CD14-positive monocyte (primary cell): Measurements from ENCODE around the gene FBN2. TPM values are rescaled to one million over a fixed set of nuclear protein-coding genes. Genes with fewer than 3 reads are reported as not detected.

Source experiments
- DNase-seq, 3 donors: peaks; one replicate each; pipeline ENCODE4 v3.0.0-alpha.2; 2011 to 2022
- H2AFZ ChIP-seq: 2 replicates; pipeline ENCODE4 v1.6.0; 2012; ENCODE audit warnings: mild to moderate bottlenecking, low read depth, low read length, inconsistent platforms; ENCODE audit not compliant: insufficient read depth, poor library complexity, severe bottlenecking
- H3K27ac ChIP-seq, 2 donors: 1 replicate in 1 of 2; 2 replicates in 1 of 2; pipeline ENCODE4 v1.5.1; 2012 to 2013; ENCODE audit warnings: low read length in 2 of 2, control low read depth in 1 of 2, inconsistent platforms in 1 of 2, low read depth in 1 of 2, mild to moderate bottlenecking in 1 of 2
- H3K27me3 ChIP-seq, 2 donors: one replicate each; pipeline versions ENCODE4 v1.6.0 to v1.6.1; 2011 to 2013; ENCODE audit warnings: low read length in 2 of 2; ENCODE audit not compliant: control insufficient read depth in 2 of 2, insufficient read depth in 2 of 2
- H3K36me3 ChIP-seq, 2 donors: replicated peaks in 1 of 2; 1 replicate in 1 of 2; 2 replicates in 1 of 2; pipeline versions ENCODE4 v1.5.1 to v1.6.1; 2012 to 2013; ENCODE audit warnings: low read length in 2 of 2, control low read depth in 1 of 2, inconsistent platforms in 1 of 2, mild to moderate bottlenecking in 1 of 2; ENCODE audit not compliant: insufficient read depth in 2 of 2, control insufficient read depth in 1 of 2
- H3K4me1 ChIP-seq, 2 donors: 1 replicate in 1 of 2; 2 replicates in 1 of 2; pipeline versions ENCODE4 v1.5.1 to v1.6.1; 2012 to 2013; ENCODE audit warnings: low read length in 2 of 2, control low read depth in 1 of 2, inconsistent platforms in 1 of 2, mild to moderate bottlenecking in 1 of 2, moderate library complexity in 1 of 2; ENCODE audit not compliant: insufficient read depth in 2 of 2, control insufficient read depth in 1 of 2
- H3K4me2 ChIP-seq: replicated peaks from 2 replicates; pipeline ENCODE3; 2012; ENCODE audit warnings: low read length, moderate library complexity, mild to moderate bottlenecking; ENCODE audit not compliant: poor library complexity, severe bottlenecking; ENCODE audit errors: extremely low read depth
- H3K4me3 ChIP-seq, 3 experiments: fragments of 200-600 bp in 1 of 3; sonication (generic) in 1 of 3; replicated peaks in 1 of 3; 1 replicate in 2 of 3; 2 replicates in 1 of 3; pipeline ENCODE4 v1.5.1; 2011 to 2013; ENCODE audit warnings: low read length in 3 of 3, mild to moderate bottlenecking in 3 of 3, control low read depth in 2 of 3, low read depth in 2 of 3, inconsistent platforms in 1 of 3, moderate library complexity in 1 of 3
- H3K79me2 ChIP-seq: 2 replicates; pipeline ENCODE4 v1.6.0; 2012; ENCODE audit warnings: mild to moderate bottlenecking, control low read depth, inconsistent platforms, low read length, moderate library complexity; ENCODE audit not compliant: insufficient read depth
- H3K9ac ChIP-seq: 2 replicates; pipeline ENCODE4 v1.6.0; 2017; ENCODE audit warnings: low read length, mild to moderate bottlenecking; ENCODE audit not compliant: insufficient read depth, poor library complexity, severe bottlenecking
- H3K9me3 ChIP-seq, 2 donors: replicated peaks in 1 of 2; 1 replicate in 1 of 2; 2 replicates in 1 of 2; pipeline versions ENCODE4 v1.5.1 to v1.6.1; 2012 to 2013; ENCODE audit warnings: low read length in 2 of 2, control low read depth in 1 of 2; ENCODE audit not compliant: control insufficient read depth in 1 of 2, insufficient read depth in 1 of 2
- H4K20me1 ChIP-seq: 2 replicates; pipeline ENCODE4 v1.6.0; 2012; ENCODE audit warnings: mild to moderate bottlenecking, low read length, control low read depth, moderate library complexity; ENCODE audit not compliant: insufficient read depth
- H3K27ac Mint-ChIP-seq, 7 donors: one replicate each; pipeline ENCODE4 v1.8.0; 2020; ENCODE audit warnings: mild to moderate bottlenecking in 7 of 7, mixed read lengths in 7 of 7, moderate library complexity in 6 of 7, inconsistent platforms in 2 of 7
- H3K27me3 Mint-ChIP-seq, 3 donors: one replicate each; pipeline ENCODE4 v1.8.0; 2021 to 2022; ENCODE audit warnings: low read depth in 3 of 3, mild to moderate bottlenecking in 3 of 3, mixed read lengths in 3 of 3, moderate library complexity in 3 of 3, inconsistent platforms in 1 of 3
- H3K36me3 Mint-ChIP-seq, 2 donors: one replicate each; pipeline ENCODE4 v1.8.0; 2020; ENCODE audit warnings: mixed read lengths in 2 of 2, inconsistent platforms in 1 of 2, mild to moderate bottlenecking in 1 of 2
- H3K4me1 Mint-ChIP-seq: one replicate; pipeline ENCODE4 v1.8.0; 2020; ENCODE audit warnings: mild to moderate bottlenecking, mixed read lengths
- H3K4me3 Mint-ChIP-seq, 2 donors: one replicate each; pipeline ENCODE4 v1.8.0; 2020; ENCODE audit warnings: mild to moderate bottlenecking in 2 of 2, mixed read lengths in 2 of 2, moderate library complexity in 1 of 2
- H3K9me3 Mint-ChIP-seq, 7 donors: one replicate each; pipeline ENCODE4 v1.8.0; 2020 to 2022; ENCODE audit warnings: mixed read lengths in 7 of 7, mild to moderate bottlenecking in 6 of 7, moderate library complexity in 6 of 7, inconsistent platforms in 2 of 7
- CTCF ChIP-seq: fragments of 200-600 bp; IDR thresholded peaks from one replicate; pipeline ENCODE4 v1.8.0; 2022; ENCODE audit warnings: antibody characterized with exemption, mild to moderate bottlenecking
- WGBS: methylation state at CpG from one replicate; pipeline ENCODE4 v1.1.5; 2013; ENCODE audit warnings: missing lambda C conversion rate; ENCODE audit not compliant: insufficient coverage; 5-methylcytosine and 5-hydroxymethylcytosine counted together
- intact Hi-C, 2 donors: fragments of 100-400 bp; cut with micrococcal nuclease; formaldehyde crosslinking; loops; one replicate each; pipeline versions ENCODE4 v1.15.0 to v1.15.1; 2023
- polyA plus RNA-seq, 3 donors: library from polyadenylated mRNA; depleted of rRNA in 1 of 3; unstranded in 2 of 3; stranded (reverse) in 1 of 3; fragments of 300-500 nt in 2 of 3; fragments of >200 nt in 1 of 3; fragmentation: Illumina TruSeq in 2 of 3; gene quantifications; 1 replicate in 2 of 3; 2 replicates in 1 of 3; pipeline ENCODE4 v1.2.3, GENCODE V29; 2012 to 2021

The FBN2 gene
- polyA plus RNA-seq, 3 donors = 0.85 to 19.3 (median 4.2) TPM

- DNase-seq = no peak
- intact Hi-C loops = no loop called here
- H3K36me3 ChIP-seq = peaks cover 13 to 93% of the 10 kb centered on the region in 2 donors
- no peaks in the 10 kb centered on the region for H3K79me2 ChIP-seq
- Mint-ChIP-seq H3K4me1 (no peaks in the 10 kb centered on the region), H3K36me3 (peaks cover 53 to 54% of the 10 kb centered on the region in 2 donors), H3K27me3 (no peaks in the 10 kb centered on the region), H3K4me3 (no peak overlapping the region), H3K27ac (peak overlapping the region in 1 of 7 donors; percentile 77), H3K9me3 (no peaks in the 10 kb centered on the region)
- TF ChIP-seq CTCF = no peak
- H3K27me3 ChIP-seq = no peaks in the 10 kb centered on the region
- no peak overlapping the region for H3K4me3 ChIP-seq
- H3K27ac ChIP-seq = no peak overlapping the region
- H3K9me3 ChIP-seq = no peaks in the 10 kb centered on the region
- no peak overlapping the region for H2AFZ ChIP-seq
- no peak overlapping the region for H3K9ac ChIP-seq
- H3K4me1 ChIP-seq = no peaks in the 10 kb centered on the region
- no peak overlapping the region for H3K4me2 ChIP-seq
- no peaks in the 10 kb centered on the region for H4K20me1 ChIP-seq
- no CpG with 5 or more reads among the region's 5 CpGs for WGBS
These were observed 187.3 kb downstream of the FBN2 start for GRCh38 chr5:128350705-128351104.

- Histone ChIP-seq H4K20me1 (no peaks in the 10 kb centered on the region), H3K4me2 (no peak overlapping the region), H3K4me1 (no peaks in the 10 kb centered on the region), H3K4me3 (no peak overlapping the region), H3K27ac (no peak overlapping the region), H3K9me3 (no peaks in the 10 kb centered on the region), H3K27me3 (no peaks in the 10 kb centered on the region), H3K79me2 (no peaks in the 10 kb centered on the region), H2AFZ (no peak overlapping the region), H3K9ac (no peak overlapping the region), H3K36me3 (peaks cover 23 to 93% of the 10 kb centered on the region in 2 donors)
- intact Hi-C loops = no loop called here
- TF ChIP-seq CTCF = no peak
- Mint-ChIP-seq H3K27me3 (no peaks in the 10 kb centered on the region), H3K4me3 (no peak overlapping the region), H3K9me3 (peaks cover 0 to 6% (median 0%) of the 10 kb centered on the region in 7 donors), H3K27ac (no peak overlapping the region), H3K36me3 (peaks cover 52 to 53% of the 10 kb centered on the region in 2 donors), H3K4me1 (no peaks in the 10 kb centered on the region)
- 47% methylated on average over 3 of the region's 11 CpGs for WGBS
- no peak for DNase-seq
These were observed 188.8 kb downstream of the FBN2 start for GRCh38 chr5:128349044-128349858.
